Esophagus muscularis mucosa (tissue), 4 donors: ENCODE data around the gene ASGR1. TPM values are rescaled to one million over a fixed set of nuclear protein-coding genes. Genes with fewer than 3 reads are reported as not detected.

Experiments used
- DNase-seq: peaks from one replicate; pipeline ENCODE4 v3.0.0-alpha.2; 2017; ENCODE audit errors: extremely low spot score
- H3K27ac ChIP-seq, 4 donors: fragments of 200-600 bp; sonication (generic); replicated peaks in 1 of 4; 1 replicate in 3 of 4; 2 replicates in 1 of 4; pipeline ENCODE4 v1.5.1; 2016 to 2019; ENCODE audit warnings: mild to moderate bottlenecking in 1 of 4
- H3K27me3 ChIP-seq, 4 donors: fragments of 200-600 bp; sonication (generic); one replicate each; pipeline versions ENCODE4 v1.5.1 to v1.6.0; 2016 to 2019
- H3K36me3 ChIP-seq, 4 donors: fragments of 200-600 bp; sonication (generic); one replicate each; pipeline ENCODE4 v1.5.1; 2016 to 2019
- H3K4me1 ChIP-seq, 4 donors: fragments of 200-600 bp; sonication (generic); one replicate each; pipeline ENCODE4 v1.5.1; 2016 to 2019
- H3K4me3 ChIP-seq, 4 donors: fragments of 200-600 bp; sonication (generic); 1 replicate in 2 of 4; 2 replicates in 2 of 4; pipeline ENCODE4 v1.5.1; 2016 to 2019; ENCODE audit warnings: mild to moderate bottlenecking in 4 of 4, moderate library complexity in 1 of 4
- H3K9me3 ChIP-seq, 4 donors: fragments of 200-600 bp; sonication (generic); 1 replicate in 3 of 4; 2 replicates in 1 of 4; pipeline ENCODE4 v1.5.1; 2016 to 2019
- EP300 ChIP-seq: sonication (generic); formaldehyde crosslinking; IDR thresholded peaks from one replicate; pipeline ENCODE4 v1.6.1; 2017; ENCODE audit warnings: antibody characterized with exemption
- POLR2A ChIP-seq: fragments of 450-650 bp; IDR thresholded peaks from one replicate; pipeline ENCODE4 v1.6.1; 2017; ENCODE audit warnings: antibody characterized with exemption, moderate library complexity, mild to moderate bottlenecking, low read depth
- POLR2AphosphoS5 ChIP-seq, 2 donors: sonication (generic); formaldehyde crosslinking; IDR thresholded peaks; one replicate each; pipeline ENCODE4 v1.6.1; 2017; ENCODE audit warnings: antibody characterized with exemption in 2 of 2
- WGBS: methylation state at CpG from one replicate; pipeline ENCODE4 v1.1.5; 2018; 5-methylcytosine and 5-hydroxymethylcytosine counted together
- intact Hi-C: fragments of 100-400 bp; cut with DNase I; formaldehyde crosslinking; loops from one replicate; pipeline ENCODE4 v1.15.1; 2023
- total RNA-seq, 4 donors: library from RNA; depleted of rRNA; stranded (reverse); fragments of >200 nt; gene quantifications; one replicate each; pipeline versions ENCODE4 v1.1.0 to v1.2.1, GENCODE V29; 2016
- TF ChIP-seq, protein P1 (sequence below), 3 experiments: fragments of 200-600 bp in 2 of 3; fragments of 450-650 bp in 1 of 3; sonication (generic) in 2 of 3; IDR thresholded peaks; one replicate each; pipeline ENCODE4 v1.5.1; 2017 to 2019; ENCODE audit warnings: antibody characterized with exemption in 3 of 3, mild to moderate bottlenecking in 2 of 3, moderate library complexity in 1 of 3

The ASGR1 gene
- total RNA-seq, 4 donors from 2014 or later: 0.52 to 2.5 TPM; not detected in 2

DNA sequence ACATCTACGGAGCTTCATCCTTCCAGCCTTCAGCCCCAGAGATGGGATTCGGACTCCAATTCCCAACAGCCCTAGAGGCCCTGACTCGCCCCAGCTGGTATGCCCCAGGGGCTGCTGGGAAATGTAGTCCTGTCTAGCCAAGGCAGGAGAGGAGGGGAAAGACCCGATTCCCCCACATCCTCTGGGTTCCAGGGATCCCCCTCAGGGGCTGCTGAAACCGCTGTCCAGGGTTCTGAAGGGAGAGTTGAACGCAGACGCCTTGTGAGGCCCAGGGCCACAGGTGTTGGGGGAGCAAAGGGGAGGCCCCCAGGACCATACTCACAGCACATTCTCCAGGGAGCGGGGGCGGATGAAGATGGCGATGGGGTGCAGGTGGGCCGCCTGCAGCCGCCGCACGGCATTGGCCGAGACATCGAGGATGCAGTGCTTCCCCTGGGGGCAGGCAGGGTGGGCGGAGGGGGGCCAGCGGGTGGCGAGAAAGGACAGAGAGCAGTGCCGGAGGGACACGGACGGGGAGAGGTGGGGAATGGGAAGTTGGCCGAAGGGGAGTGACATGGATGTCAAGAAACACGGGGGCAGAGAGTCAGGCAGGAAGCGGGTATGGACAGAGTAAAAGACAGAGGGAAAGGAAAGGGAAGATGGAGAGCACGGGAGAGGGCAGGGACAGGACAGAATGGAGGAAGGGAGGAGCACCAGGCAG lies 12.6 kb upstream of the ASGR1 start:
- no peaks in the 10 kb centered on the region for H3K9me3 ChIP-seq
- intact Hi-C loops: no loop called here
- no peak overlapping the region for H3K4me3 ChIP-seq
- no peak overlapping the region for H3K27ac ChIP-seq
- no peak for DNase-seq
- peaks cover 34 to 70% (median 55%) of the 10 kb centered on the region in 4 donors for H3K36me3 ChIP-seq
- WGBS: 78% methylated on average over 20 of the region's 26 CpGs
- no peaks in the 10 kb centered on the region for H3K27me3 ChIP-seq
- no peaks in the 10 kb centered on the region for H3K4me1 ChIP-seq
- TF ChIP-seq POLR2A (no peak), POLR2AphosphoS5 (IDR thresholded peaks at IDR 0.05) (peak in 1 of 2 donors; percentile 35)

DNA sequence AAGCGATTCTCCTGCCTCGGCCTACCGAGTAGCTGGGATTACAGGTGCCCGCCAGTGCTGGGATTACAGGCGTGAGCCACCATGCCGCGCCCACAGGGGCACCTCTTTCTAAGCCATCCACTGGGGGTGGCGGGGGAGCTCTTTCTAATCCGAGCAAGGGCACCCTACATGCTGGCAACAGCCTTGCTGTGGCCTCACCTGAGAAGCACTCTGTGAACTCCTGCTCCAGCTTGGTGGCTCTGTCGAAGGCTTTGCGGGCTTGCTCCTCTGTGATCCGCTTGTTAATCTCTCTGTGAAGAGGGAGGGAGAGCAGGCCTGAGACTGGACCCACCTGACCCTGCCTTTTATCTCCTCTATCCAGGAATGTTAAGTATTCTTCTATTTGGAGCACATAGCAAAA lies 11.9 kb upstream of the ASGR1 start:
- H3K36me3 ChIP-seq: peaks cover 29 to 64% (median 49%) of the 10 kb centered on the region in 4 donors
- no peak overlapping the region for H3K4me3 ChIP-seq
- H3K27ac ChIP-seq: no peak overlapping the region
- H3K9me3 ChIP-seq: no peaks in the 10 kb centered on the region
- intact Hi-C loops: no loop called here
- no peak for DNase-seq
- H3K27me3 ChIP-seq: no peaks in the 10 kb centered on the region
- H3K4me1 ChIP-seq: no peaks in the 10 kb centered on the region
- WGBS: 90% methylated on average over 9 of the region's 12 CpGs
- TF ChIP-seq POLR2A (no peak), POLR2AphosphoS5 (IDR thresholded peaks at IDR 0.05) (no peak), EP300 (no peak)
- TF ChIP-seq, protein P1, sequence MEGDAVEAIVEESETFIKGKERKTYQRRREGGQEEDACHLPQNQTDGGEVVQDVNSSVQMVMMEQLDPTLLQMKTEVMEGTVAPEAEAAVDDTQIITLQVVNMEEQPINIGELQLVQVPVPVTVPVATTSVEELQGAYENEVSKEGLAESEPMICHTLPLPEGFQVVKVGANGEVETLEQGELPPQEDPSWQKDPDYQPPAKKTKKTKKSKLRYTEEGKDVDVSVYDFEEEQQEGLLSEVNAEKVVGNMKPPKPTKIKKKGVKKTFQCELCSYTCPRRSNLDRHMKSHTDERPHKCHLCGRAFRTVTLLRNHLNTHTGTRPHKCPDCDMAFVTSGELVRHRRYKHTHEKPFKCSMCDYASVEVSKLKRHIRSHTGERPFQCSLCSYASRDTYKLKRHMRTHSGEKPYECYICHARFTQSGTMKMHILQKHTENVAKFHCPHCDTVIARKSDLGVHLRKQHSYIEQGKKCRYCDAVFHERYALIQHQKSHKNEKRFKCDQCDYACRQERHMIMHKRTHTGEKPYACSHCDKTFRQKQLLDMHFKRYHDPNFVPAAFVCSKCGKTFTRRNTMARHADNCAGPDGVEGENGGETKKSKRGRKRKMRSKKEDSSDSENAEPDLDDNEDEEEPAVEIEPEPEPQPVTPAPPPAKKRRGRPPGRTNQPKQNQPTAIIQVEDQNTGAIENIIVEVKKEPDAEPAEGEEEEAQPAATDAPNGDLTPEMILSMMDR (IDR thresholded peaks at IDR 0.05): no peak

DNA sequence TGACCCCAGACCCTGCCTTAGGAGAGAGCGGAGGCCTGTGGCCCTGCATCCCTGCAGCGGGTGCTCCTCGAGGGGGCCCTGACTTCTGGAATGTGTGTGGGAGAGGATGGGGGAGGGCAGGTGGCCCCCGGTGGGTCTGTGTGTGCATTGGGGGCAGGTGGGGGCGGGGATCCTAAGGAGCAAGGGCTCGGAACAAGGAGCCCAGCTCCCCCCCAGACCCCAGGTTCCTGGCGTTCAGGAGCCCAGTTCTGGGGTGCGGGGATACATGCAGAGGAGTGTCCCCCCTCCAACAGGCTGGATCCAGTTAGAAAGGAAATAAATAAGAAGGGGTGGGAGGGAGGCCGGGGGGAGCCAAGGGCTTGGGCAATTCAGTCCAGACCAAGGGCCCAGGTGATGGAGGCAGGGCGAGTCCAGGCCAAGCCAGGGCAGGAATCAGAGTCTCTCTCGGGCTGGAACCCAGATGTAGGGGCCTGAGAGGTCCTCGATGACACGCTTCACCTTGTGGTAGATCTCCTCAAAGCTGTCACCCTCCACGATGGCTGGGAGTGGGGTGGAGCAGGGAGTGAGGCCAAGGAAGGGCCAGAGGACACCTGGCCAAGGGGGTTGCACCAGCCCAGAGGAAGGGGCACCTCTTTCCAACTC lies 11.2 kb upstream of the ASGR1 start:
- no peaks in the 10 kb centered on the region for H3K9me3 ChIP-seq
- 87% methylated on average over 14 of the region's 14 CpGs for WGBS
- intact Hi-C loops: no loop called here
- no peaks in the 10 kb centered on the region for H3K27me3 ChIP-seq
- no peak overlapping the region for H3K4me3 ChIP-seq
- no peak for DNase-seq
- no peaks in the 10 kb centered on the region for H3K4me1 ChIP-seq
- peaks cover 22 to 57% (median 42%) of the 10 kb centered on the region in 4 donors for H3K36me3 ChIP-seq
- no peak overlapping the region for H3K27ac ChIP-seq
- no peak for TF ChIP-seq EP300
- TF ChIP-seq, protein P1 (IDR thresholded peaks at IDR 0.05): no peak
- TF ChIP-seq POLR2AphosphoS5 (IDR thresholded peaks at IDR 0.05): no peak
- TF ChIP-seq POLR2A: no peak

DNA sequence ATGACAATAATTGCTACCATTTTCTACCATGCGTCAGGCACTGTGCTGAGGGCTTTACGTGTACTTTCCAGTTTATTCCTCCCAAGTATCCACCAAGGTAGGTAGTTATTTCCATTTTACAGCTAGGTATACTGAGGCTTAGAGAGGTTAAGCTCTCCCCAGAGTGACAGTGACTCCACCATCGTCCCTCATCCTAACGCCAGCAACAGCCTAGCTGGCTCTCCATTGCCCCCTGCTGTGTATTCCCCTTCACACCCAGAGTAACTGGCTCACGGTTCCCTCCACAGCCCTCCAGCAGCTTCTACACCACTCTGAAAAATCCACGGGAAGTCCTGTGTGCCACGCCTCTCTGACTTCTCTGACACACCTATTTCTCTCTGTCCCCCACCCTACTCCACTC lies 7.1 kb upstream of the ASGR1 start:
- TF ChIP-seq, protein P1 (IDR thresholded peaks at IDR 0.05): no peak
- TF ChIP-seq POLR2AphosphoS5 (IDR thresholded peaks at IDR 0.05) (no peak), POLR2A (no peak), EP300 (no peak)
- H3K4me3 ChIP-seq: no peak overlapping the region
- intact Hi-C loops: no loop called here
- no peak for DNase-seq
- no peaks in the 10 kb centered on the region for H3K4me1 ChIP-seq
- H3K36me3 ChIP-seq: peaks cover 11 to 17% (median 12%) of the 10 kb centered on the region in 4 donors
- H3K9me3 ChIP-seq: no peaks in the 10 kb centered on the region
- no peak overlapping the region for H3K27ac ChIP-seq
- 66% methylated on average over 7 of the region's 7 CpGs for WGBS
- no peaks in the 10 kb centered on the region for H3K27me3 ChIP-seq

DNA sequence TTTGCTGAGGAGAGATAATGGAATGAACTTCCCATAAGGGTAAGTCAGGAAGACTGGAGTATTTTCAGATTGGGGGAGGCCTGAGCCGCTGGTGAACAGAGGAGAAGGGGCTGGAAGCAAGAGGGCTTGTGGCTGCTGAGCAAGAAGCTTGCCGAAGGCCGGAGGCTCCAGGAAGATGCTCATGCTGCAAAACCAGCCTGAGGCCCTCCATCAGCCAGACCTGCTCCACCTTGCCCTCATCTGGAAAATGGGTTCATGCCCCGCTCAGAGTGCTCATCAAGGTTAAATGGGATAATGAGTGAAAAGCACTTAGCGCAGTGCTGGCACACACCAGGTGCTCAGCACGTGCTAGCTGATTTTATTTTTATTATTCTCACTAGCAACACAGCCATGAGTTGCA lies 5.5 kb upstream of the ASGR1 start:
- no peak for DNase-seq
- no peak overlapping the region for H3K27ac ChIP-seq
- no peaks in the 10 kb centered on the region for H3K9me3 ChIP-seq
- TF ChIP-seq POLR2A (no peak), POLR2AphosphoS5 (IDR thresholded peaks at IDR 0.05) (no peak), EP300 (no peak)
- TF ChIP-seq, protein P1 (IDR thresholded peaks at IDR 0.05): no peak
- no peak overlapping the region for H3K4me3 ChIP-seq
- H3K27me3 ChIP-seq: no peaks in the 10 kb centered on the region
- peaks cover 0 to 2% (median 0%) of the 10 kb centered on the region in 4 donors for H3K36me3 ChIP-seq
- 90% methylated on average over 6 of the region's 6 CpGs for WGBS
- H3K4me1 ChIP-seq: no peaks in the 10 kb centered on the region
- intact Hi-C loops: no loop called here
